ENCODE results near the gene NRDE2.

The NRDE2 gene

DNA sequence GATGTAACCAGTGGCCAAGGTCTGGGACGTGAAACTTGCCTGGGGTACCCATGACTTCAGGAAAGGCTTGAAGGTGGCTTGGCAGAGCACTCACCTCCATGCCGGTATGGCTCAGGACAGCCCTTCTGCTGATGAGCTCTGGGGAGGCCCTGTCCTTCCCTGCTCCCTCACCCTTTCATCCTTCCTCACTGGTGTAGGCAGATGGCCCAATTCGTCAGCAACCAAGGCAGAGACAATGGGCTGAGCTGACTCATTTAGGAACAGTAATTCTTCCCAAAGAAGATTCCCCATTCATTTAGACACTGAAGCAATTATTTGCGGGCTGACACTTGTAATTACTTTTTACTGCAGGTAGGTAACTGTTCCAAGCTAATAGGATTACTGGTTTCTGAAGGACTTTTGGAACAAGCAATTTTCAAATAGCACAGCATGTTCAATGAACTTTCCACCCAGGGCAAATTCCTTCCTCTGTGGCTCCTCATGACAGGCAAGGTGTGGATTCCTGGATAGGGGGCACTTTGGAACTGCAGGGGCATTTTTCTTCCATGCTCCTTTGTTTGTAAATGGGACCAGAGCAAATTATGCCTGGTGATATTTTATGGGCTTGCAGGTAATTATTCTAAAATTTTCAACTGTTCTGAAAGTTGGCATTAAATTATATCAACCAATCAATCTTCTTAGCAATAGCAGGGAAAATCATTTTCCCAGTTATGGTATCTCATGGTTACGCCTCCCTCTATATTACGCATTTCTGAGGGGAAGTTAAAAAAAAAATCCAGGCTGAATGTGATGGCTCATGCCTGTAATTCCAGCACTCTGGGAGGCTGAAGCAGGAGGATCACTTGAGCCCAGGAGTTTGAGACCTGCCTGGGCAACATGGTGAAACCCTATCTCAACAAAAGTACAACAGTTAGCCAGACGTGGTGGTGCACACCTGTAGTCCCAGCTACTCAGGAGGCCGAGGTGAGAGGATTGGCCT is 24.1 kb upstream of the NRDE2 start:
- ChIA-PET POLR2A (no interaction called here), CTCF (interaction anchor here (0.8 kb wide), 1 partner anchor 10 kb away, joined by 3 read pairs; no protein-coding TSS in a partner anchor)
- TF ChIP-seq, protein P1, sequence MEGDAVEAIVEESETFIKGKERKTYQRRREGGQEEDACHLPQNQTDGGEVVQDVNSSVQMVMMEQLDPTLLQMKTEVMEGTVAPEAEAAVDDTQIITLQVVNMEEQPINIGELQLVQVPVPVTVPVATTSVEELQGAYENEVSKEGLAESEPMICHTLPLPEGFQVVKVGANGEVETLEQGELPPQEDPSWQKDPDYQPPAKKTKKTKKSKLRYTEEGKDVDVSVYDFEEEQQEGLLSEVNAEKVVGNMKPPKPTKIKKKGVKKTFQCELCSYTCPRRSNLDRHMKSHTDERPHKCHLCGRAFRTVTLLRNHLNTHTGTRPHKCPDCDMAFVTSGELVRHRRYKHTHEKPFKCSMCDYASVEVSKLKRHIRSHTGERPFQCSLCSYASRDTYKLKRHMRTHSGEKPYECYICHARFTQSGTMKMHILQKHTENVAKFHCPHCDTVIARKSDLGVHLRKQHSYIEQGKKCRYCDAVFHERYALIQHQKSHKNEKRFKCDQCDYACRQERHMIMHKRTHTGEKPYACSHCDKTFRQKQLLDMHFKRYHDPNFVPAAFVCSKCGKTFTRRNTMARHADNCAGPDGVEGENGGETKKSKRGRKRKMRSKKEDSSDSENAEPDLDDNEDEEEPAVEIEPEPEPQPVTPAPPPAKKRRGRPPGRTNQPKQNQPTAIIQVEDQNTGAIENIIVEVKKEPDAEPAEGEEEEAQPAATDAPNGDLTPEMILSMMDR (IDR thresholded peaks at IDR 0.05; ENCODE audit: control extremely low read depth, extremely low read depth, low read depth, missing control alignments), result no peak
- DNase-seq (ENCODE audit: extremely low spot score), result no peak

DNA sequence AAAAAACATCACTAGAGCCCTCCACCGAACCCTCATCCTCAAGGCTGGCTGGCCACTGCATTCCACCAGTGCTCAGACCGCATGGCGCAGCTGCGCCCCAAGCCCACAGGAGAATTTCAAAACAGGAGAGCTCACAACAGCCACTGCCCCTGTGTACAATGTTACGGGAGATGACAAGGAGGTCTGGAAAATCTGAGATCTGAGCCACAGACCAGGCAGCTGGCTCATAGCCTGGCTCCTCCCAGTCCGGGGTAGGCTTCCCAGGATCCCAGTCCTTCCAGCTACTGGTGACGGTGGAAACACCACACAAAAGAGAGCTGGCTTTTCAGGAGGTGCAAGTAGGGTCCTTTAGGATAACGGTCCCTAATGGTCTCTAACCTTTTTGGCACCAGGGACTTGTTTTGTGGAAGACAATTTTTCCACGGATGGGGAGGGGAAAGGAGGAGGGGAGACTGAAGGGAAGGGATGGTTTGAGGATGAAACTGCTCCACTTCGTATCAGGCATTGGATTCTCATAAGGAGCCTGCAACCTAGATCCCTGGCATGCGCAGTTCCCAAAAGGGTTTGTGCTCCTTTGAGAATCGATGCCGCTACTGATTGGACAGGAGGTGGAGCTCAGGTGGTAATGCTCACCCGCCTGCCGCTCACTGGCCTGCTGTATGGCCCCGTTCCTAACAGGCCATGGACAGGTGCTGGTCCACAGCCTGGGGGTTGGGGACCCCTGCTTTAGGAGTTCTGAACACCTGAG is 23.0 kb upstream of the NRDE2 start:
- DNase-seq (ENCODE audit: extremely low spot score), result no peak
- POLR2A ChIA-PET, result no interaction called here
- TF ChIP-seq, protein P1 (IDR thresholded peaks at IDR 0.05; ENCODE audit: control extremely low read depth, extremely low read depth, low read depth, missing control alignments), result no peak
- CTCF ChIA-PET, result interaction anchor here (0.9 kb wide), 1 partner anchor 29 kb away, joined by 4 read pairs; no protein-coding TSS in a partner anchor

DNA sequence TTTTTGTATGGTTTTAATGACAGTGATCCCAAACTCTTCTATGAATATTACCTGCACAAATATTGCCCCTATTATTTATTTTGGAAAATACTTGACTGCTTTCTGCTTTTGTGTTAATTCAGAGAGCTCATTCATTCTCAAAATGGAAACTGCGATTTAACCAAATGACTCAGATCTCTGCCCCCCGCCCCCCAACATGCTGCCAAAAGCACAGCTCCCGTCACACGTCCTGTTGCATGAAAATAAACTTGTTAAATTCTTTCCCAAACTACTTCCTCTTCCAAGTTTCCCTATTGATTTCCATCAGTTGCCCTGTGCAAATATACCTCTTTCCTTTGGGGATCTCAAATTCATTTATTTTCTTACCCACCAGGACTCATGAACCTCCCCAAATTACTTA is 18.0 kb upstream of the NRDE2 start:
- TF ChIP-seq, protein P1 (IDR thresholded peaks at IDR 0.05; ENCODE audit: control extremely low read depth, extremely low read depth, low read depth, missing control alignments), result no peak
- DNase-seq (ENCODE audit: extremely low spot score), result no peak
- POLR2A ChIA-PET, result interaction anchor here (0.6 kb wide), 1 partner anchor 34 kb away, joined by 4 read pairs; no protein-coding TSS in a partner anchor
- CTCF ChIA-PET, result interaction anchor here (0.8 to 1.4 kb wide), 4 partner anchors 9 to 376 kb away, joined by 3 to 4 read pairs (median 3); no protein-coding TSS in a partner anchor

DNA sequence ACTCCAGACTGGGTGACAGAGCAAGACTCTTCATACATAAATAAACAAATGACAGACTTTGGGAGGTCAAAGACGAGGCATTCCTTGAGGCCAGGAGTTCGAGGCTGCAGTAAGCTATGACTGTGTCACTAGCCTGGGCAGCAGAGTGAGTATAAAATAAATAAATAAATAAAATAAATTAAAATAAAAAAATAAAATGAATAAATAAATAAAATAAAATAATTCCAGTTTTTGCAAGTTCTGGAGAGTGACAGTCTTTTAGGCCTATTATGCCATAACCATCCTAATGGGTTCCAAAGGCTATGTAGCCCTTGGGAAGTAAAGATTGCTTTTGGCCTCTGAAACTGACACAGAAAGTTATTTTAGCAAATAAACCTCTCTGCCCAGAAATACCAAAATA is 16.5 kb upstream of the NRDE2 start:
- CTCF ChIA-PET, result no interaction called here
- POLR2A ChIA-PET, result no interaction called here
- TF ChIP-seq, protein P1 (IDR thresholded peaks at IDR 0.05; ENCODE audit: control extremely low read depth, extremely low read depth, low read depth, missing control alignments), result no peak
- no peak for DNase-seq (ENCODE audit: extremely low spot score)

DNA sequence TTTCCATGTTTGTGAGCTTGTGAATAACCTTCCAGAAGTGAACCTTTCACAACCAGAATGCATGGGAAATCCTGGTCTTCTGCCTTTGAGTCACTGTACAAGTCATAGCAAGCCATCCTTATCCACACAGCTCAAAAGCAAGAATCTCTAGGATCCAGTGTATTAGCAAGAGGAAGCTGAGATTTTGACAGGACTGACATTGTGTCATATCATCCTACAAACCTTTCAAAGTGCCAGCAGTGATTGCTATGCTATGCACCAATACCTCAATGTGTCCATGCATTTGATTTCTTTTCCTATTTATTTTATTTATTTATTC is 13.5 kb upstream of the NRDE2 start:
- DNase-seq (ENCODE audit: extremely low spot score), result no peak
- ChIA-PET POLR2A (no interaction called here), CTCF (interaction anchor here (1.2 kb wide), 1 partner anchor 14 kb away, joined by 3 read pairs; no protein-coding TSS in a partner anchor)
- TF ChIP-seq, protein P1 (IDR thresholded peaks at IDR 0.05; ENCODE audit: control extremely low read depth, extremely low read depth, low read depth, missing control alignments), result no peak

Measured in GM10248 (cell line).